ENCODE results near the gene ASPSCR1. TPM values are rescaled to one million over a fixed set of nuclear protein-coding genes. Genes with fewer than 3 reads are reported as not detected.
A peak's percentile ranks its signal among the peaks of the same experiment; 100 is the strongest.

ASPSCR1 gene
- total RNA-seq, 1 experiment from 2014 or later: 54.9 TPM

DNA sequence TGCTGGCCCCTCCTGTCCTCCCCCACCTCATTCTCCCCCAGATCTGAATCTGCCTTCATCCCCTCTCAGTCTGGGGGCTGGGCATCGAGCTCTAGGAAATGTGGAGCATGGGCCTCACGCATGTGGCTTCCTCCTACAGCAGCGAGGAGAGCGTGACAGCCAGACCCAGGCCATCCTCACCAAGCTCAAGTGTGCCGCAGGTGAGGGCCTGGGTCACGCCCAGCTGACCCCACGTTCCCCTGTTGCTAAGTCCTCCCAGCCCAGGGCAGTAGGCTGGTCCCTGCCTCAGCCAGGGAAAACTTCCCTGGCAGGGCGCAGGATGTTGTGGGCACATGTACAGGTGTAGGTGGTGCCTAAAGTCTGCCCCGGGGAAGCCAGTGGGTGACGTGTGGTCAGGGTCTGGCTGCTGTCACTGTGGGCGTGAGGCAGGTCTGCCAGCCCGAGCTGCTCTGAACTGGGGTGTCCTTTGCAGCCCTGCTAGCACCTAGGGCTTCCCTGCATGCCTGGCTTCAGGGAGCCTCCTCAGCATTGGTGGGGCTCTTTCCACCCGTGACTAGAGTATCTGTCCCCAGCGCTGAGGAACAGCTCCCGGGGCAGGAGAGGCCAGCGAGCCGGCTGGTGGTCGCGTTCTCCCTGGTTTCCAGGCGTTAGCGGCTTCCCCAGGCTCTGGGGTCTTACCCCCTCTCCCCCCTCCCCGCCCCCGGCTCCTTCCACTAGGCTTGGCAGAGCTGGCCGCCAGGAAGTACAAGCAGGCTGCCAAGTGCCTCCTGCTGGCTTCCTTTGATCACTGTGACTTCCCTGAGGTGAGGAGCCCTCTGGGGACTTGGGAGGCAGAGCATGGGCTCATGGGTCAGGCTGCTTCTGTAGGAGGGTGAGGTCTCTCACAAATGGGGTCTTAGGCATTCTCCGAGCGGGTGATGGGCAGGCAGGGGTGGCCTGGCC is 77.9 kb downstream of the ASPSCR1 start:
- ChIA-PET CTCF (no interaction called here), POLR2A (ENCODE audit: unreplicated experiment) (no interaction called here)
- DNase-seq: no peak
- H3K36me3 ChIP-seq (ENCODE audit: low read depth): no peaks in the 10 kb centered on the region
- no peak overlapping the region for H3K27ac ChIP-seq
- H3K9me3 ChIP-seq (ENCODE audit: insufficient read depth, low read depth): no peaks in the 10 kb centered on the region
- no peak overlapping the region for H3K4me3 ChIP-seq
- H3K9me2 ChIP-seq (ENCODE audit: insufficient read depth): no peaks in the 10 kb centered on the region
- no peaks in the 10 kb centered on the region for H3K27me3 ChIP-seq (ENCODE audit: insufficient read depth, low read depth)
- H3K79me2 ChIP-seq (ENCODE audit: low read depth): peaks cover 13% of the 10 kb centered on the region
- H3K4me1 ChIP-seq (replicated peaks; ENCODE audit: insufficient read depth): no peaks in the 10 kb centered on the region
- H2AFZ ChIP-seq: no peak overlapping the region
- TF ChIP-seq, protein P1, sequence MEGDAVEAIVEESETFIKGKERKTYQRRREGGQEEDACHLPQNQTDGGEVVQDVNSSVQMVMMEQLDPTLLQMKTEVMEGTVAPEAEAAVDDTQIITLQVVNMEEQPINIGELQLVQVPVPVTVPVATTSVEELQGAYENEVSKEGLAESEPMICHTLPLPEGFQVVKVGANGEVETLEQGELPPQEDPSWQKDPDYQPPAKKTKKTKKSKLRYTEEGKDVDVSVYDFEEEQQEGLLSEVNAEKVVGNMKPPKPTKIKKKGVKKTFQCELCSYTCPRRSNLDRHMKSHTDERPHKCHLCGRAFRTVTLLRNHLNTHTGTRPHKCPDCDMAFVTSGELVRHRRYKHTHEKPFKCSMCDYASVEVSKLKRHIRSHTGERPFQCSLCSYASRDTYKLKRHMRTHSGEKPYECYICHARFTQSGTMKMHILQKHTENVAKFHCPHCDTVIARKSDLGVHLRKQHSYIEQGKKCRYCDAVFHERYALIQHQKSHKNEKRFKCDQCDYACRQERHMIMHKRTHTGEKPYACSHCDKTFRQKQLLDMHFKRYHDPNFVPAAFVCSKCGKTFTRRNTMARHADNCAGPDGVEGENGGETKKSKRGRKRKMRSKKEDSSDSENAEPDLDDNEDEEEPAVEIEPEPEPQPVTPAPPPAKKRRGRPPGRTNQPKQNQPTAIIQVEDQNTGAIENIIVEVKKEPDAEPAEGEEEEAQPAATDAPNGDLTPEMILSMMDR (conservative IDR thresholded peaks at IDR 0.05): no peak
- no peak for TF ChIP-seq EZH2 (IDR thresholded peaks at IDR 0.05; ENCODE audit: low read depth)
- no peak overlapping the region for H3K4me2 ChIP-seq
- BruUV-seq (replicated peaks): no TSS peak
- no peaks in the 10 kb centered on the region for H3F3A ChIP-seq (ENCODE audit: insufficient read depth, low read depth)
- H4K20me1 ChIP-seq (ENCODE audit: insufficient read depth): no peaks in the 10 kb centered on the region
- intact Hi-C loops (cut with micrococcal nuclease; ENCODE audit: unreplicated experiment): no loop called here

DNA sequence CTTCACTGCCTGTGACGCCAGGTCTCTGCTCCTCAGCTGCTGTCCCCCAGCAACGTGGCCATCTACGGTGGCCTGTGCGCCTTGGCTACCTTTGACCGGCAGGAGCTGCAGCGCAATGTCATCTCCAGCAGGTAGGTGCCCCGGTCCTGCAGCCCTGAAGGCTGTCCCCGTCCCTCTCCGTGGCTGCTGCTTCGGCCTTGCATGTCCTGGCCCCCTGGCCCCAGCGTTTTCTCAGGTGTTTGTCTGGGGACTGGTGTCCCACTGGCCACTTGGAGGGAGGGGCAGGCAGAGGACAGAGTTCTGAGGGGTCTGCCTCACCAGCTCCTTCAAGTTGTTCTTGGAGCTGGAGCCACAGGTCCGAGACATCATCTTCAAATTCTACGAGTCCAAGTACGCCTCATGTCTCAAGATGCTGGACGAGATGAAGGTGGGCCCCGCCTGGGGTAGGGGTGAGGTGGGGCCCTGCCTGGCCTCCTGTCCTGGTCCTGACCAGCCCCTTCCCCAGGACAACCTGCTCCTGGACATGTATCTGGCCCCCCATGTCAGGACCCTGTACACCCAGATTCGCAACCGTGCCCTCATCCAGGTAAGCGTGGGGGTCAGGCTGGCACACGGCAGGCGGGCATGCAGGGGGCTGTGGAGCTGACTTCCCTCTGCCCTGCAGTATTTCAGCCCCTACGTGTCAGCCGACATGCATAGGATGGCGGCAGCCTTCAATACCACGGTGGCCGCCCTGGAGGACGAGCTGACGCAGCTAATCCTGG is 78.7 kb downstream of the ASPSCR1 start:
- no peaks in the 10 kb centered on the region for H3K36me3 ChIP-seq (ENCODE audit: low read depth)
- H3K9me2 ChIP-seq (ENCODE audit: insufficient read depth): no peaks in the 10 kb centered on the region
- H3K27ac ChIP-seq: no peak overlapping the region
- H3K4me1 ChIP-seq (replicated peaks; ENCODE audit: insufficient read depth): no peaks in the 10 kb centered on the region
- no peaks in the 10 kb centered on the region for H3K9me3 ChIP-seq (ENCODE audit: insufficient read depth, low read depth)
- no peak for DNase-seq
- no peak overlapping the region for H3K4me3 ChIP-seq
- H3K4me2 ChIP-seq: no peak overlapping the region
- H2AFZ ChIP-seq: no peak overlapping the region
- TF ChIP-seq, protein P1 (conservative IDR thresholded peaks at IDR 0.05): no peak
- no peak for TF ChIP-seq EZH2 (IDR thresholded peaks at IDR 0.05; ENCODE audit: low read depth)
- H3F3A ChIP-seq (ENCODE audit: insufficient read depth, low read depth): no peaks in the 10 kb centered on the region
- no TSS peak for BruUV-seq (replicated peaks)
- H3K79me2 ChIP-seq (ENCODE audit: low read depth): peaks cover 13% of the 10 kb centered on the region
- CTCF ChIA-PET: no interaction called here
- no peaks in the 10 kb centered on the region for H3K27me3 ChIP-seq (ENCODE audit: insufficient read depth, low read depth)
- POLR2A ChIA-PET (ENCODE audit: unreplicated experiment): no interaction called here
- no peaks in the 10 kb centered on the region for H4K20me1 ChIP-seq (ENCODE audit: insufficient read depth)
- intact Hi-C loops (cut with micrococcal nuclease; ENCODE audit: unreplicated experiment): no loop called here

DNA sequence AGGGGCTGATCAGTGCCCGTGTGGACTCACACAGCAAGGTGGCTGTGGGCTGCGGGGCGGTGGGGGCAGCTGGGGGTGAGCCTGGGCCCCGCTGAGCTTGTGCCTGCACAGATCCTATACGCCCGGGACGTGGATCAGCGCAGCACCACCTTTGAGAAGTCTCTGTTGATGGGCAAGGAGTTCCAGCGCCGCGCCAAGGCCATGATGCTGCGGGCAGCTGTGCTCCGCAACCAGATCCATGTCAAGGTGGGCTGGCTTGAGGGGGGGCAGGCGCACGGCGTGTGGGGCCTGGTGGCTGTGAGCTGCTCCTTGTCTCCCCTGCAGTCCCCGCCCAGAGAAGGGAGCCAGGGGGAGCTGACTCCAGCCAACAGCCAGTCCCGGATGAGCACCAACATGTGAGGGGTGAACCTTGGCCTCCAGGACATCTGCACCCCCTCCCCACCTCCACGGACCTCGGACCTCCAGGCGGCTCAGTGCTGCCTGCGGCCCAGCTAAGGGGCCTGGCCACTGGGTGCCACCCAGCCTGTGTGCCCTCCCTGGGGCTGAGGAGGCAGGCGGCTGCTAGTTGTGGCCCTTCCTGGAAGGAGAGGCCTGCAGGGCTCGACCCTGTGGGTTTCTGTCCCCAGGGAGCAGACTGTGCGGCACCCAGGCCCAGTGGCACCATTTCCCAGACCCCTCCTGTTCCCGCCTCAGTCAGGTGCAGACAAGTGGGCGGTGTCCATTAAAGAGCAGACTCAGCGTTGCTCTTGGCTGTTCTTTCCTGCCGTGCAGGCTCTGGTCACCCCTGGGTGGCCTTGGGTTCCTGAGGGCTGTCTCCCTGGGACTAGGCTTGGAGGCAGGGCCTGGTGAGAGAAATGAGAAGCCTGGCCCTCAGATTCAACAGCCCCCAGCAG is 79.5 kb downstream of the ASPSCR1 start:
- TF ChIP-seq EZH2 (IDR thresholded peaks at IDR 0.05; ENCODE audit: low read depth): no peak
- TF ChIP-seq, protein P1 (conservative IDR thresholded peaks at IDR 0.05): no peak
- no peaks in the 10 kb centered on the region for H3K9me2 ChIP-seq (ENCODE audit: insufficient read depth)
- no peaks in the 10 kb centered on the region for H3K27me3 ChIP-seq (ENCODE audit: insufficient read depth, low read depth)
- BruUV-seq (replicated peaks): TSS peak; percentile 20
- H3K27ac ChIP-seq: no peak overlapping the region
- DNase-seq: no peak
- intact Hi-C loops (cut with micrococcal nuclease; ENCODE audit: unreplicated experiment): no loop called here
- POLR2A ChIA-PET (ENCODE audit: unreplicated experiment): no interaction called here
- H3K4me3 ChIP-seq: no peak overlapping the region
- H3K36me3 ChIP-seq (ENCODE audit: low read depth): no peaks in the 10 kb centered on the region
- no peaks in the 10 kb centered on the region for H4K20me1 ChIP-seq (ENCODE audit: insufficient read depth)
- peaks cover 13% of the 10 kb centered on the region for H3K79me2 ChIP-seq (ENCODE audit: low read depth)
- H3K4me1 ChIP-seq (replicated peaks; ENCODE audit: insufficient read depth): no peaks in the 10 kb centered on the region
- H2AFZ ChIP-seq: no peak overlapping the region
- H3F3A ChIP-seq (ENCODE audit: insufficient read depth, low read depth): no peaks in the 10 kb centered on the region
- H3K9me3 ChIP-seq (ENCODE audit: insufficient read depth, low read depth): no peaks in the 10 kb centered on the region
- H3K4me2 ChIP-seq: no peak overlapping the region
- CTCF ChIA-PET: no interaction called here
